ENCODE data around the gene APEH.

Gene APEH

GRCh38 chr3:49715611-49716121 is 41.5 kb downstream of the APEH start:
- DNase-seq, result no peak

- DNase-seq, result no peak
Measured at GRCh38 chr3:49716169-49716568, 42.0 kb downstream of the APEH start.

DNA sequence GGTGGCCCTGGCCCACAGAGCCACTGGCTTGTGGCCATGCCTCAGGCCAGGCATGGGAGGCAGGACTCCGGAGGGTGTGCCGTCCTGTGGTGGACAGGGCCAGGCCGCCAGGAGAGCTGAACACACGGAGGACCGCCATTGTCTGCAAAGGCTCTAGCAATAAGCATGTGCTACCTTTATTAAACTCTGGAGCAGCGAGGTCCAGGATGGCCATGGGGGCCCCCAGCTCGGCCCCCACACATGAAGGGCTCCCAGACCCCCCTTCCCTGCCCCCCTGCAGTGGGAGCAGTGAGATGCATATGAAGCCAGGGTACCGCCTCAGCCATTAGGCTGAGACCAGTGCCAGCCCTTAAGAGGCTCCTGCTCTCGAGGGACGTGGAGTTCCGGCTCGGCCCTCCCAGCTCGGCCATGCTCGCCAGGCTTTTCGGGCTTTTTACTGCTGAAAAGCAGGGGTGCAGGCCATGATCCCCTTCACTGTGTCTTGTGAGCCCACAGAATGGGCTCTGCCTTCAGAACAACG is 42.6 kb downstream of the APEH start:
- no peak for DNase-seq

- DNase-seq, result no peak
Measured at GRCh38 chr3:49717211-49717958, 43.2 kb downstream of the APEH start.

- DNase-seq, result no peak
Measured at GRCh38 chr3:49717959-49718857, 44.1 kb downstream of the APEH start.

DNA sequence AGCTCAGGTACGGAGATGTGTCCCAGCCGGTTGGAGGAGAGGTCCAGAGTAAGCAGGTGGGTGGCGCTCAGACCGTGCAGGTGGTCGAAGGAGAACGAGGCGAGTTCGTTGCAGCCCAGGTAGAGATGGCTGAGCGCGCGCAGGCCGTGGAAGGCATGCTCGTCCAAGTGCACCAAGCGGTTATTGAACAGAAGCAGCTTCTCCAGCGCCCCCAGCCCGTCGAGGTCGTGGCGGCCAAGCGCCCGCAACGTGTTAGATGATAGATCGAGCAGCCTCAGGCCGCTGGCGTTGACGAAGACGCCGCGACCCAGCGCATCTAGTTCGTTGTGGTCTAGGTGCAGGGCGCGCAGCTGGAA is 44.7 kb downstream of the APEH start:
- DNase-seq, result no peak

DNA sequence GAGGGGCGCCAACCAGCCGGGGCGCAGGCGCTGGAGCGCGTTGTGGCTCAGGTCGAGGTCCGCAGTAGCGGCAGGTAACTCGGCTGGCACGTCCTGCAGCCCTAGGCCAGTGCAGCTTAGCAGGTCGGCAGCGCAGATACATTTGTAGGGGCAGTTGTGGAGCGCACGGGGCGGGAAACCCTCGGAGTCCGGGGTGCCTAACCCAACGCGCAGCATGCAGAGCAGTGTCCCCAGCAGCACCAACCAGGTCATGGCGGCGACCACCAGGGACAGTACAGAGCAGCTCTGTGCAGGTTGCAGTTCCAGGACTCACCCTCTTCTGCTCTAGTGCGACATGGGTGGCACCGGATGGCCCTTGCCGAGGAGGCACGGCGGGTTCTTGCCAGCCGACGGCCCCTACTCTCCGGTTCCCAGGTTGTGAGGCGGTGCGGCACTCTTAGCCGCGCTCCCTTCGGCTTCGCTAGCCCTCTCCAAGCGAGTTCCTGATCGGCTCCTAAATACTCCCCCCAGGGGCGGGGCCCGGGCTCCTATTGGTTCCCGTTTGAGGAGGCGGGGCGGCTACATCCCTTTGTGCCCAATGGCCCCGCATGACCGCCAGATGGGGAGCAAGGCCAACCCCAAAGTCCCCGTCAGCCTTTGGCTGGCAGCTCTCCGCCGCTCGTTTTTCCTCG is 45.2 kb downstream of the APEH start, which contains the start of gene AMIGO3:
Gene AMIGO3, minus strand, starts transcription at position 471 of the 671 bp plus-strand sequence. Its CDS starts 219 bp downstream, at position 252.
- DNase-seq, result peak; percentile 92

- no peak for DNase-seq
Measured at GRCh38 chr3:49720855-49721595, 46.9 kb downstream of the APEH start.

- DNase-seq, result no peak
Measured at GRCh38 chr3:49721596-49721895, 47.4 kb downstream of the APEH start.

- DNase-seq, result no peak
Measured at GRCh38 chr3:49721896-49722781, 48.0 kb downstream of the APEH start.

DNA sequence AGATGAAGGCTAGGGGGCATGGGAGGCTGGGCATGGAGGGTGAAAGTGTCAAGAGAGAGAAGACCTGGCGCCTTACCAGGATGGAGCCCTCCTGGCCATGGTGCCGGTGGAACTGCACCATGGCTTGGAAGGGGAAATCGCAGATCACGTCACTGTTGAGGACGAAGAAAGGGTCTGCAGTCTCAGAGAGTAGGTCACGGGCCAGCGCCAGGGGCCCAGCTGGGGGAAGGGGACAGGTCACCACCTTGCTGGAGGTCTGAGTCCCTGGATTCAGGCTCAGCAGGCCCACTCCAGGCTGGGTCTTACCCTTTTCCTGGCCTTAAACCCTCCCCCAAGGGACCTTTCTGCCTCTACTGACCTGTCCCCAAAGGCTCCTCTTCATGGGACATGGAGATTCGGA is 48.7 kb downstream of the APEH start:
- DNase-seq, result no peak

GRCh38 chr3:49723296-49723627 is 49.1 kb downstream of the APEH start:
- DNase-seq, result peak; percentile 38

GRCh38 chr3:49723628-49724551 is 49.7 kb downstream of the APEH start, which contains the start of gene GMPPB:
Gene GMPPB (minus strand): TSS chr3:49723951. CDS start chr3:49723726, 225 bp downstream.
- peak; percentile 97 for DNase-seq

DNA sequence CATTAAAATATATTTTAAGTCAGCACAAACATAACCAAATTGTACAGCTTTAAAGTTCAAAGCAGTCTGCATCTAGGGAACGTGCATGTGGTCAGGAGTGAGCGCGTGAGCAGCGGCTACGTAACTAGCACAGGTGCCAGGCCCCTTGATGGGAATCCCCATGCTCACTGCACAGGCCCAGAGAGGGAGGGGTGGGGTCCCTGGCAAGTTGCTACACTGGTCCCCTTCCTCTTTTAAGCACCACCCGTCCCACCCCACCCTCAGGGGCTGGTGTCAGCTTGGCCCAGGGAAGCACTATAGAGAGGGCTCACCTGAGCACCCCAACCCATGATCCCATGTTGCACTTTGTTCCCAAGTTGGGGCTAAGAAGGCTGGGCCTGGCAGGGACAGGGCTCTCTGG is 50.4 kb downstream of the APEH start:
- DNase-seq, result no peak

- no peak for DNase-seq
Measured at GRCh38 chr3:49725906-49726681, 51.9 kb downstream of the APEH start.

DNA sequence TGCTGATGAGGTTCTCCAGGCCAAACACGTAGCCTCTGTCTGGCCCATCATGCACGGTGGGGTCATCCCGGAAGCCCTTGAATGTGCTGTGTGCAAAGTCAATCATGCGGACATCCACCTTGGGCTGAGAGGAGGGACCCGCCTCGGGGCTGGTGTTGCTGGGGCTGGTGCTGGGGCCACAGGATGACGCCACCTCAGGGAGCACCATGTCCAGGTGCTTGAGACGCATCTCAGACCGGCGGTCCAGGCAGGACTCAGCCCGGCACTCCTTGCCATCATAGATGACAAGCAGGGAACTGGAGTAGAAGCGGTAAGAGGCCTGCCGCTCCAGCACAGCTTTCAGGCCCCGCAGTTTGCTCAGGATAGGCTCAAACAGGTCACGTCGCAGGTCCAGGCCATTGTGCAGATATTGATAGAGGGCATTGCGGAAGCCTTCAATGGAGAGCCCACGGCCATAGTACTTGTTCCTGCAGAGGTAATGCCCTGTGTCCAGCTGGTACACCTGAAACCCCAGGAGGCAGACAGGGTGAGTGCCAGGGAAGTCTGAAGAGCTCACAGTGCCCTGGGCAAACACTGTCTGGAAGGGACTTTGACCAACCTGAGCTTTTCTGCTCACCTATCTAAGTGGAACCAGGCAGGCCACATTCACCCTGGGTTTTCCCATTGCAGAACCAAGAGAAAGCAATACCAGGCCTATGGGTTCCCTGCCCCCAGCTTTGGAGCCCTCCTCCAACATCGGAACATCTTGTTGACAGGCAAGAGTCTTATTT is 53.2 kb downstream of the APEH start:
- no peak for DNase-seq

DNA sequence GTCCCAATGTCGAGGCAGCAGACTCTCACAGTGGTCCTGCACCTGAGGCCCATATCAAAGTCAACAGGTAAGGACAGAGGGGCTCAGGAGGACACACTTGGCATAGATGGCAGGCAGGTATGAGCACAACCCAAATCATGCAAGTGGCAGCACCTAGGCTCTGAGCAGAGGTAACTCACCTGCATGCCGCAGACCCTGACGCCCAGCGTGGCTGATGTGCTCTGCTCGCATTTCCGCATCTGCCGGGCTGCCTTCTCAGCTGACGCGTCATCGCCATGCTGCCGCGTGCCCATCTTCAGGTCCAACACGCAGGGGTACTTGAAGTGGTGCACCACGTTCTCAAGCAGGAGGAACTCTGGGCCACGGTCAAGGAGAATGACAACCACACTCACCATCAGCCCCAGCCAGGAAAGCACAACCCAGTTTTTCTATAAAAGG is 53.8 kb downstream of the APEH start:
- DNase-seq, result no peak

GRCh38 chr3:49729966-49730609 is 55.9 kb downstream of the APEH start:
- DNase-seq, result no peak

All from fibroblast of skin of back (primary cell).